Cardiac muscle cell (in vitro differentiated cells and primary cell): Measurements from ENCODE around the gene MAP2. TPM values are rescaled to one million over a fixed set of nuclear protein-coding genes. Genes with fewer than 3 reads are reported as not detected.

Source experiments
- DNase-seq, 2 donors: peaks; one replicate each; pipeline versions ENCODE4 v3.0.0 to v3.0.0-alpha.2; 2010 to 2017; ENCODE audit warnings: low read depth in 1 of 2, low spot score in 1 of 2
- H3K27ac ChIP-seq: fragments of 200-600 bp; sonication (generic); 2 replicates; pipeline ENCODE4 v1.5.1; 2016
- H3K27me3 ChIP-seq: fragments of 200-600 bp; sonication (generic); 2 replicates; pipeline ENCODE4 v1.6.0; 2016; ENCODE audit warnings: control low read depth
- H3K36me3 ChIP-seq: fragments of 200-600 bp; sonication (generic); 2 replicates; pipeline ENCODE4 v1.5.1; 2016; ENCODE audit warnings: control low read depth
- H3K4me1 ChIP-seq: fragments of 200-600 bp; sonication (generic); 2 replicates; pipeline ENCODE4 v1.8.1; 2017; ENCODE audit warnings: low read depth, mild to moderate bottlenecking, mixed run types
- H3K4me3 ChIP-seq: fragments of 200-600 bp; sonication (generic); 2 replicates; pipeline ENCODE4 v1.5.1; 2016; ENCODE audit warnings: mild to moderate bottlenecking
- H3K9me3 ChIP-seq: fragments of 200-600 bp; sonication (generic); 2 replicates; pipeline ENCODE4 v1.5.1; 2017; ENCODE audit warnings: low read depth, mild to moderate bottlenecking, control low read depth
- polyA plus RNA-seq: library from polyadenylated mRNA; unstranded; fragments of >200 nt; fragmentation: Nextera tagmentation; extraction: Ambion mirVana; gene quantifications from 2 replicates; pipeline ENCODE4 v1.2.1, GENCODE V29; 2016
- total RNA-seq: library from RNA; depleted of rRNA; stranded (reverse); fragments of >200 nt; gene quantifications from 2 replicates; pipeline ENCODE4 v1.2.3, GENCODE V29; 2016
- TF ChIP-seq, protein P1 (sequence below): IDR thresholded peaks from 2 replicates; pipeline ENCODE4 v1.5.1; 2012; ENCODE audit warnings: low read depth, mild to moderate bottlenecking, low read length

Gene MAP2
- total and polyA plus RNA-seq, 2 experiments from 2014 or later: 0.24 to 0.68 TPM

DNA sequence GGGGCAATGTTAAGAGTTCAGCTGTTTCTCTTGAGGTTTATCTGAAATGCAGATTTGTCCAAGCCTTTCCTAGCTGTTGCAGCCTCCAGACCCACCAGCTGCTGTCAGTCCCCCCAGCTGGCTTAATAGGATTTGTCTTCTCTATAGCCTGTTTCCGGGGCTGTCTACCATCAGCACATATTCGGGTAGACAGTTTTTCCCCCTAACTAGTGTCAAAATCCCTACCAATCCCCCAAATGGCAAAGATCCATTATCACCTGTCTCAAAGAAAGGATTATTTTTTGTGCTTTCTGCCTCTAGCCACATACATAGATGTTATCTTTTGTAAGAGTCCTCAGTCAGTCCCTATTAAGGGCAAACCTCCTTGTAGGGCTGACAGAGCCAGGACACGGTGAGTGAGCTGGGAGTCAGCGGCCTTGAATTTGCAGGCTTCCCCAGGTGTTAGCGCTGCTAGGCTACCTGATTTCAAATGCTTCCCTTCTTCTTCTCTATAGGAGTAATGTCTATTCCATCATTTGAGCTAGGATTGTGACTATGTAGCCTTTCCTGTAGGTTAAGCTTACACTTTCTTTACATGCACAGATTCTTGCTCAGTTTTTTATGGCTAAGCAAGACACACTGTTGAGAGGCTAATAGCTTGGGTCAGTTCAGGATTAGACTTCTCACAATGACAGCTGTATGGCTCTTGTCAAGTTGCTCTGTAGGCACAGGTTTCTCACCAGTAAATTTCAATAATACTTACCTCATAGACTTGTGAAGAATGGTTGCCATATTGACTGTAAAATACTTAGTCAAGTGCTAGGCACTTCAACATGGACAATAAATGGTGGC is 176.7 kb downstream of the MAP2 start:
- TF ChIP-seq, protein P1, sequence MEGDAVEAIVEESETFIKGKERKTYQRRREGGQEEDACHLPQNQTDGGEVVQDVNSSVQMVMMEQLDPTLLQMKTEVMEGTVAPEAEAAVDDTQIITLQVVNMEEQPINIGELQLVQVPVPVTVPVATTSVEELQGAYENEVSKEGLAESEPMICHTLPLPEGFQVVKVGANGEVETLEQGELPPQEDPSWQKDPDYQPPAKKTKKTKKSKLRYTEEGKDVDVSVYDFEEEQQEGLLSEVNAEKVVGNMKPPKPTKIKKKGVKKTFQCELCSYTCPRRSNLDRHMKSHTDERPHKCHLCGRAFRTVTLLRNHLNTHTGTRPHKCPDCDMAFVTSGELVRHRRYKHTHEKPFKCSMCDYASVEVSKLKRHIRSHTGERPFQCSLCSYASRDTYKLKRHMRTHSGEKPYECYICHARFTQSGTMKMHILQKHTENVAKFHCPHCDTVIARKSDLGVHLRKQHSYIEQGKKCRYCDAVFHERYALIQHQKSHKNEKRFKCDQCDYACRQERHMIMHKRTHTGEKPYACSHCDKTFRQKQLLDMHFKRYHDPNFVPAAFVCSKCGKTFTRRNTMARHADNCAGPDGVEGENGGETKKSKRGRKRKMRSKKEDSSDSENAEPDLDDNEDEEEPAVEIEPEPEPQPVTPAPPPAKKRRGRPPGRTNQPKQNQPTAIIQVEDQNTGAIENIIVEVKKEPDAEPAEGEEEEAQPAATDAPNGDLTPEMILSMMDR: no peak
- H3K4me3 ChIP-seq: no peak overlapping the region
- no peaks in the 10 kb centered on the region for H3K9me3 ChIP-seq
- H3K27ac ChIP-seq: peak overlapping the region; percentile 18
- peaks cover 20% of the 10 kb centered on the region for H3K4me1 ChIP-seq
- peak in 1 of 2 donors; percentile 6 for DNase-seq
- no peaks in the 10 kb centered on the region for H3K36me3 ChIP-seq
- no peaks in the 10 kb centered on the region for H3K27me3 ChIP-seq

DNA sequence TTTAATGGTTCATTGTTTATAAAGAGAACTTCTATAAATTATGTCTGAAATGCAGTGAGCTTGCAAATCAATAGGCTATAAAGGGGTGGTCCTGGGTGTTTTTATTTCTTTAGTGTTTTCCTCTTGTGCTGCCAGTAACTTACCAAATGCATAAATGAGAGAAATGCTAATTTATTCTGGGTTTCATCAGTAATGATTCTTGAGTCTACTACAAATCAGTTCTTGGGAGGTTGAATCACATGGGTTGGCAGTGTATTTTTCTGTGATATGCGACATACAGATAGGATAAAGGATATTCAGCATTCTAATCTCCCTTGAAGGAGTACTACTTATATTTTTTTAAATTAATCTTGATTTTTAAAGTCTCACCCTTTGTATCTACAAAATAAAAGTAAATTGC is 177.7 kb downstream of the MAP2 start:
- Histone ChIP-seq H3K36me3 (no peaks in the 10 kb centered on the region), H3K9me3 (no peaks in the 10 kb centered on the region), H3K4me3 (no peak overlapping the region), H3K4me1 (peaks cover 20% of the 10 kb centered on the region), H3K27ac (no peak overlapping the region), H3K27me3 (no peaks in the 10 kb centered on the region)
- no peak for DNase-seq
- TF ChIP-seq, protein P1: no peak

DNA sequence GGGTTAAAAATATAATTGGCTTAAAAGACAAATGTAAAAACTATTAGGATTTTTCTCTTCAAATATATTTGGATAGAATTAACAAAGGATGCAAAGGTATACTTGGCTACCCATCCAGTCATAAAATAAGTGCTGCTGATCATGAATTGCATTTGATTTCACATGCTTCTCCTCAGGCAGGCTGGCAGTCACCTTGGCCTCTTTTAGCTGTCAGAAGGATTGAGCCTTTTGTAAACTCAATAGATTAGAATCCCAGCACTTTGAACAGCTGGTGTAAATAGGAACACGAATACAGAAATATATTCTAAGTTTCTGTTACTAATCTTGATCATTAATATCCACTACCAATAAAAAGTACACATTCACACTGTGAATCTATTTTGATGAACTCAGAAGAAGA is 178.4 kb downstream of the MAP2 start:
- Histone ChIP-seq H3K36me3 (no peaks in the 10 kb centered on the region), H3K4me1 (peaks cover 20% of the 10 kb centered on the region), H3K9me3 (no peaks in the 10 kb centered on the region), H3K4me3 (no peak overlapping the region), H3K27ac (no peak overlapping the region), H3K27me3 (no peaks in the 10 kb centered on the region)
- no peak for DNase-seq
- TF ChIP-seq, protein P1: no peak

DNA sequence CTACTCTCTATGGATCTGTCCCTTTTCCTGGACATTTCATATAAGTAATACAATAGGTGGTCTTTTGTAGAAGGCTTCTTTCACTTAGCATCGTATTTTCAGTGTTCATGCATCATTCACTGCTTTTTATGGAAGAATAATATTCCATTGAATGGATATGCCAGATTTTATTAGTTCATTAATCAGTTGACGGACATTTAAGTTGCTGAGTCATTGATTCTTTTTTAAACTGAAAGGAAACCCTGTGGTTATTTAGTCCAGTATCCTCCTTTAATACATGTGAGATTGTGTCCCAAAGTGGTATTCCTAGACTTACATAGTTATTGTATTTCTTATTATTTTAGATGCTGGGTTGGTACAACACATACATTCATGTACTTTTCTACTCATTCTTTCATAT is 185.7 kb downstream of the MAP2 start:
- Histone ChIP-seq H3K4me3 (no peak overlapping the region), H3K4me1 (no peaks in the 10 kb centered on the region)
- no peak for DNase-seq

DNA sequence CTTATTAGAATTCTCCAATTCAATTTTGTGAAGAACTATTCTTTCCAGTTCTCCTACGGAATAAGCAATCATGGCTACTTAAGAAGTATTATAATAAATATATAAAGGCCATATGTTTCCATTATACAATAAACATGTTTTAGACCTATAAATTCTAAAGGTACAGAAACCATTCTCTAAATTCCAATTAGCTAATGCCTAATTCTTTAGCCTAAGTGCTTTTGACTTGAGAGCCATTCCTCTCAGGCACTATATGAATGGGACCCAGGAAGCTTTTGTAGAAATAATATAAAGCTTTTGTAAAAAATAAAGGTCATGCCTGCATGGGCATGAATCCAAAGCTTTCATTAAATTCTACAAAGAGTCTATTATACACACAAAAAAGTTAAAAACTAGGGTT is 186.8 kb downstream of the MAP2 start:
- Histone ChIP-seq H3K9me3 (no peaks in the 10 kb centered on the region), H3K4me3 (no peak overlapping the region), H3K27ac (no peak overlapping the region), H3K36me3 (no peaks in the 10 kb centered on the region), H3K27me3 (no peaks in the 10 kb centered on the region), H3K4me1 (no peaks in the 10 kb centered on the region)
- DNase-seq: no peak
- TF ChIP-seq, protein P1: no peak

More for the DNA sequence above, 185.7 kb downstream of the MAP2 start:
- Histone ChIP-seq H3K27ac (no peak overlapping the region), H3K27me3 (no peaks in the 10 kb centered on the region), H3K9me3 (no peaks in the 10 kb centered on the region), H3K36me3 (no peaks in the 10 kb centered on the region)
- TF ChIP-seq, protein P1: no peak
